DOHH2 (cell line): ENCODE measurements around the gene AIDA.
A peak's percentile ranks its signal among the peaks of the same experiment; 100 is the strongest.

ENCODE experiments used
- H3F3A ChIP-seq: fragments of 200-600 bp; sonication (generic), shearing (Covaris generic); 2 replicates; pipeline ENCODE4 v1.6.0; 2016; ENCODE audit warnings: antibody characterized with exemption, mild to moderate bottlenecking; ENCODE audit not compliant: control insufficient read depth, insufficient read depth
- H3K27ac ChIP-seq: fragments of 200-600 bp; sonication (generic); 2 replicates; pipeline ENCODE4 v1.5.1; 2014; ENCODE audit warnings: low read depth, mild to moderate bottlenecking, low read length, moderate library complexity
- H3K27me3 ChIP-seq: fragments of 200-600 bp; sonication (generic); 2 replicates; pipeline ENCODE4 v1.6.1; 2014; ENCODE audit warnings: mild to moderate bottlenecking, low read length, mixed read lengths; ENCODE audit not compliant: control insufficient read depth
- H3K36me3 ChIP-seq: fragments of 200-600 bp; sonication (generic); 2 replicates; pipeline ENCODE4 v1.6.1; 2014; ENCODE audit warnings: mild to moderate bottlenecking, low read length, moderate library complexity, mixed read lengths; ENCODE audit not compliant: control insufficient read depth
- H3K4me1 ChIP-seq: fragments of 200-600 bp; sonication (generic); 2 replicates; pipeline ENCODE4 v1.6.1; 2014; ENCODE audit warnings: mild to moderate bottlenecking, low read length, mixed read lengths; ENCODE audit not compliant: control insufficient read depth
- H3K4me2 ChIP-seq: fragments of 200-600 bp; sonication (generic); 2 replicates; pipeline ENCODE4 v1.6.0; 2014; ENCODE audit warnings: mild to moderate bottlenecking, low read length, moderate library complexity
- H3K4me3 ChIP-seq: fragments of 200-600 bp; sonication (generic); 2 replicates; pipeline ENCODE4 v1.5.1; 2014; ENCODE audit warnings: mild to moderate bottlenecking, low read length, mixed read lengths
- H3K79me2 ChIP-seq: fragments of 200-600 bp; sonication (generic); 2 replicates; pipeline ENCODE4 v1.6.1; 2014; ENCODE audit warnings: mild to moderate bottlenecking, low read length, mixed read lengths; ENCODE audit not compliant: control insufficient read depth
- H3K9me2 ChIP-seq: fragments of 200-600 bp; sonication (generic); replicated peaks from 2 replicates; pipeline ENCODE4 v1.6.1; 2014; ENCODE audit warnings: mild to moderate bottlenecking, low read length, mixed read lengths; ENCODE audit not compliant: control insufficient read depth
- H3K9me3 ChIP-seq: fragments of 200-600 bp; sonication (generic); 2 replicates; pipeline ENCODE4 v1.6.1; 2014; ENCODE audit warnings: antibody characterized with exemption, low read length, mixed read lengths; ENCODE audit not compliant: control insufficient read depth, insufficient read depth
- H4K20me1 ChIP-seq: fragments of 200-600 bp; sonication (generic); 2 replicates; pipeline ENCODE4 v1.6.0; 2014; ENCODE audit warnings: low read depth, mild to moderate bottlenecking, antibody characterized with exemption, low read length, moderate library complexity; ENCODE audit not compliant: control insufficient read depth, insufficient read depth
- EZH2phosphoT487 ChIP-seq: fragments of 200-600 bp; sonication (generic); IDR thresholded peaks from 2 replicates; pipeline ENCODE4 v1.6.1; 2017; ENCODE audit warnings: borderline replicate concordance, mild to moderate bottlenecking, antibody characterized with exemption, low read length, moderate library complexity, mixed read lengths
- TF ChIP-seq, protein P1 (sequence below): fragments of 200-600 bp; sonication (generic); IDR thresholded peaks from one replicate; pipeline ENCODE4 v1.5.1; 2014; ENCODE audit warnings: antibody characterized with exemption, mild to moderate bottlenecking, low read depth, low read length; ENCODE audit not compliant: poor library complexity, severe bottlenecking

The AIDA gene

GRCh38 chr1:222734740-222735139 is 22.4 kb upstream of the AIDA start:
- H3K9me3 ChIP-seq = no peaks in the 10 kb centered on the region
- peaks cover 74% of the 10 kb centered on the region for H3K4me1 ChIP-seq
- TF ChIP-seq, protein P1, sequence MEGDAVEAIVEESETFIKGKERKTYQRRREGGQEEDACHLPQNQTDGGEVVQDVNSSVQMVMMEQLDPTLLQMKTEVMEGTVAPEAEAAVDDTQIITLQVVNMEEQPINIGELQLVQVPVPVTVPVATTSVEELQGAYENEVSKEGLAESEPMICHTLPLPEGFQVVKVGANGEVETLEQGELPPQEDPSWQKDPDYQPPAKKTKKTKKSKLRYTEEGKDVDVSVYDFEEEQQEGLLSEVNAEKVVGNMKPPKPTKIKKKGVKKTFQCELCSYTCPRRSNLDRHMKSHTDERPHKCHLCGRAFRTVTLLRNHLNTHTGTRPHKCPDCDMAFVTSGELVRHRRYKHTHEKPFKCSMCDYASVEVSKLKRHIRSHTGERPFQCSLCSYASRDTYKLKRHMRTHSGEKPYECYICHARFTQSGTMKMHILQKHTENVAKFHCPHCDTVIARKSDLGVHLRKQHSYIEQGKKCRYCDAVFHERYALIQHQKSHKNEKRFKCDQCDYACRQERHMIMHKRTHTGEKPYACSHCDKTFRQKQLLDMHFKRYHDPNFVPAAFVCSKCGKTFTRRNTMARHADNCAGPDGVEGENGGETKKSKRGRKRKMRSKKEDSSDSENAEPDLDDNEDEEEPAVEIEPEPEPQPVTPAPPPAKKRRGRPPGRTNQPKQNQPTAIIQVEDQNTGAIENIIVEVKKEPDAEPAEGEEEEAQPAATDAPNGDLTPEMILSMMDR = no peak
- no peak for TF ChIP-seq EZH2phosphoT487
- no peak overlapping the region for H3K27ac ChIP-seq
- no peaks in the 10 kb centered on the region for H3K79me2 ChIP-seq
- H3F3A ChIP-seq = peaks cover 28% of the 10 kb centered on the region
- no peak overlapping the region for H3K4me3 ChIP-seq
- no peaks in the 10 kb centered on the region for H3K9me2 ChIP-seq
- peaks cover 46% of the 10 kb centered on the region for H3K36me3 ChIP-seq
- H3K4me2 ChIP-seq = no peak overlapping the region
- no peaks in the 10 kb centered on the region for H3K27me3 ChIP-seq
- no peaks in the 10 kb centered on the region for H4K20me1 ChIP-seq

GRCh38 chr1:222732216-222733159 is 20.2 kb upstream of the AIDA start:
- Histone ChIP-seq H3K36me3 (peaks cover 66% of the 10 kb centered on the region), H3K4me2 (peak overlapping the region; percentile 52), H3K9me3 (no peaks in the 10 kb centered on the region), H3K27me3 (no peaks in the 10 kb centered on the region), H3F3A (peaks cover 28% of the 10 kb centered on the region), H3K4me1 (peaks cover 67% of the 10 kb centered on the region), H3K79me2 (no peaks in the 10 kb centered on the region), H3K27ac (peak overlapping the region; percentile 91), H3K4me3 (peak overlapping the region; percentile 40), H3K9me2 (no peaks in the 10 kb centered on the region), H4K20me1 (no peaks in the 10 kb centered on the region)
- TF ChIP-seq EZH2phosphoT487 = no peak
- TF ChIP-seq, protein P1 = no peak

- no peaks in the 10 kb centered on the region for H3K9me3 ChIP-seq
- peaks cover 56% of the 10 kb centered on the region for H3K4me1 ChIP-seq
- peaks cover 78% of the 10 kb centered on the region for H3K36me3 ChIP-seq
- no peak for TF ChIP-seq EZH2phosphoT487
- TF ChIP-seq, protein P1 = no peak
- peak overlapping the region; percentile 52 for H3K4me2 ChIP-seq
- H3K9me2 ChIP-seq = no peaks in the 10 kb centered on the region
- peak overlapping the region; percentile 16; the same call in 1 of the 2 replicates for H3K4me3 ChIP-seq
- H3F3A ChIP-seq = peaks cover 28% of the 10 kb centered on the region
- no peaks in the 10 kb centered on the region for H3K79me2 ChIP-seq
- peak overlapping the region; percentile 91 for H3K27ac ChIP-seq
- H4K20me1 ChIP-seq = no peaks in the 10 kb centered on the region
- H3K27me3 ChIP-seq = no peaks in the 10 kb centered on the region
Measured at GRCh38 chr1:222730866-222731265, 18.6 kb upstream of the AIDA start.
